Measurements from ENCODE around the gene DLST.

Gene DLST

DNA sequence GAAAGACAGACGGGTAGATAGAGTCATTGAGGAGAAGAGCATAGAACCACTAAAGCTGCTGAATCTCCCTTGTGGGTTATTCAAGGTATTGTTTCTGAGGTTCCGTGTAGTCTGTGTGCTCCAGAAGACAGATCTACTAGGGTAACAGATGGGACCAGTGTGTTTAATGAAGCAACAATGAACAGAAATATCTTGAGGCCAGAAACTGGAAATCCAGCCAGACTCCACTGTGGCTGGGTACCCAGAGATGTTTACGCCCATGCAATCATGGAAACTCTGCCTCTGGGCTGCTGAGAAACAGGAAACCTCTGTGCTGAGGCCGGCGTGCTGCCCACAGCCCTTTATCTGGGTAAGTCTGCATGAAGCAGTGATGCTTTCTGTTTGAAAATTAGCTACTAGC, 14.0 kb upstream of the DLST start:
- Mint-ChIP-seq H3K4me3 (no peak overlapping the region), H3K27me3 (peaks cover 2% of the 10 kb centered on the region), H3K27ac (no peak overlapping the region), H3K4me1 (ENCODE audit: low read depth) (peaks cover 28% of the 10 kb centered on the region), H3K36me3 (ENCODE audit: low read depth) (no peaks in the 10 kb centered on the region), H3K9me3 (no peaks in the 10 kb centered on the region)
- intact Hi-C loops (cut with micrococcal nuclease): no loop called here

- no peaks in the 10 kb centered on the region for H3K9me3 Mint-ChIP-seq
- H3K4me1 Mint-ChIP-seq (ENCODE audit: low read depth): peaks cover 18% of the 10 kb centered on the region
- no peak overlapping the region for H3K27ac Mint-ChIP-seq
- peaks cover 2% of the 10 kb centered on the region for H3K27me3 Mint-ChIP-seq
- H3K36me3 Mint-ChIP-seq (ENCODE audit: low read depth): no peaks in the 10 kb centered on the region
- no peak overlapping the region for H3K4me3 Mint-ChIP-seq
- intact Hi-C loops (cut with micrococcal nuclease): no loop called here
These were observed 13.0 kb upstream of the DLST start for GRCh38 chr14:74868739-74869138.

DNA sequence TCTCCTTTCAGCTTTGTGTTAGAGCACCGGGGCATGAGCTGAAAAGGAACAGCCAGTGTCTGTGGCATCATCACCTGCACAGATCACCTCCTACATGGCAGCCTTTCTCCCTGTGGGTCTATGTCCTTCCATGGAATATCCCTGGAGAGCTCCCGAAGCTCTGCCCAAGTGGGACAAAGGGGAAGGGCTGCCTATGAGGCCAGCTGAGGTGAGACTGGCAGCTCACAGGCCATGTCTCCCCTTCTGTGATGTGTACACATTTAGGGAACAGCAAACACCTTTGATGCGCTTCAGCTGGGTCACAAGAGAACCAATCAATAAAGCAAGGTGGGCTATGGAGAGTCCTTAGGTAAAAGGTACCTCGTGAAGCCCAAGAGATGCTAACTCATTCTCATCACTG, 9.9 kb upstream of the DLST start:
- Mint-ChIP-seq H3K27ac (no peak overlapping the region), H3K36me3 (ENCODE audit: low read depth) (no peaks in the 10 kb centered on the region), H3K9me3 (no peaks in the 10 kb centered on the region), H3K4me1 (ENCODE audit: low read depth) (peaks cover 24% of the 10 kb centered on the region), H3K27me3 (no peaks in the 10 kb centered on the region), H3K4me3 (no peak overlapping the region)
- intact Hi-C loops (cut with micrococcal nuclease): no loop called here

- no peaks in the 10 kb centered on the region for H3K27me3 Mint-ChIP-seq
- intact Hi-C loops (cut with micrococcal nuclease): no loop called here
- no peaks in the 10 kb centered on the region for H3K9me3 Mint-ChIP-seq
- peaks cover 18% of the 10 kb centered on the region for H3K4me1 Mint-ChIP-seq (ENCODE audit: low read depth)
- H3K27ac Mint-ChIP-seq: no peak overlapping the region
- H3K4me3 Mint-ChIP-seq: no peak overlapping the region
- H3K36me3 Mint-ChIP-seq (ENCODE audit: low read depth): no peaks in the 10 kb centered on the region
These were observed 6.5 kb upstream of the DLST start for GRCh38 chr14:74875204-74875603.

DNA sequence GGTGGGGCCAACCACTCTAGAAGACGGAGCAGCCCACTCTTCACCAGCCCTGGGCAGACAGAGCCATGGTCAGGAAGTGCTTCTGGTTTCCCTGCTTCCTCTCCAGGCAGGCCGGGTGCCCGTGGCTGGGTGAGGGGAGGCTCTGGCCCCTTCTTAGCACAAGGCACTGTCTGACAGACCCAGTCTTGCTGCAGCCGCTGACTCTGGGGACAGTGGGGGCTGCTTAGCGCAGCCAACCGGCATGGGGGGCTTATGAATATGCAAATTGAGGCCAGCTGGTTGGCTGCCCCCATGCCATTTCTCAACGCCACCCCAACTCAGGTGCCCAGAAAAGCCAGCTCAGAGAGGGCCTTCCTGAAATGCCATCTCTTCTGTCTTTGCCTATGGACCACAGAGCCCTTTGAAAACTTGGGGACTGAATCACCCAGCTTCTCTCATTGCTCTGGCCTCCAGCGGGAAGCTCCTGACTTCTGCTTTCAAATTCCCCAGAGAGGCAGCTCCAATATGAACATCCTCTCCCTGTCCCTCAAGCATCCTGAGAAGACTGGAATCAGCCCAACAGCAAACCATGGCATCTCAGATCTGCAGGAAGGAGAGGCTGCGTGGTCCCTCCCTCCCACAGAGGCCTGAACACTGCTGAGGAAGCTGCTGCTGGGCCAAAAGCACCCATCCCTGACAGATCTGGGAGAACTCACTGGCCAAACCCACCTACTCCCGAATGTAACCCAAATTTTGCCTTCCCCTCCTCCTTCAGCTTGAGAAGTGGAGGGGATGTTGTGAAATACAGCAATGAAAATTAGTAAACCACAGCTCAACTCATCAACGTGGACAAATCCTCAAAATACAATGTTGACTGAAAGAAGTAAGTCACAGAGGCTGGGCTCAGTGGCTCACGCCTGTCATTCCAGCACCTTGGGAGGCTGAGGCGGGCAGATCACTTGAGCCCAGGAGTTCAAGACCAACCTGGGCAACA, 5.5 kb upstream of the DLST start, which contains the start of gene PROX2:
TSS of gene PROX2 (minus strand) at position 205 of the 973 bp plus-strand sequence. CDS start 12,311 bp downstream, outside the sequence.
- H3K9me3 Mint-ChIP-seq: no peaks in the 10 kb centered on the region
- peaks cover 29% of the 10 kb centered on the region for H3K4me1 Mint-ChIP-seq (ENCODE audit: low read depth)
- H3K27me3 Mint-ChIP-seq: no peaks in the 10 kb centered on the region
- no peak within 1 kb of the TSS for H3K4me3 Mint-ChIP-seq
- peak within 1 kb of the TSS; percentile 45 for H3K27ac Mint-ChIP-seq
- H3K36me3 Mint-ChIP-seq (ENCODE audit: low read depth): no peaks in the 10 kb centered on the region
- intact Hi-C loops (cut with micrococcal nuclease): loop anchor here (2.0 kb wide), 1 partner anchor 13 kb away; no protein-coding TSS in a partner anchor

DNA sequence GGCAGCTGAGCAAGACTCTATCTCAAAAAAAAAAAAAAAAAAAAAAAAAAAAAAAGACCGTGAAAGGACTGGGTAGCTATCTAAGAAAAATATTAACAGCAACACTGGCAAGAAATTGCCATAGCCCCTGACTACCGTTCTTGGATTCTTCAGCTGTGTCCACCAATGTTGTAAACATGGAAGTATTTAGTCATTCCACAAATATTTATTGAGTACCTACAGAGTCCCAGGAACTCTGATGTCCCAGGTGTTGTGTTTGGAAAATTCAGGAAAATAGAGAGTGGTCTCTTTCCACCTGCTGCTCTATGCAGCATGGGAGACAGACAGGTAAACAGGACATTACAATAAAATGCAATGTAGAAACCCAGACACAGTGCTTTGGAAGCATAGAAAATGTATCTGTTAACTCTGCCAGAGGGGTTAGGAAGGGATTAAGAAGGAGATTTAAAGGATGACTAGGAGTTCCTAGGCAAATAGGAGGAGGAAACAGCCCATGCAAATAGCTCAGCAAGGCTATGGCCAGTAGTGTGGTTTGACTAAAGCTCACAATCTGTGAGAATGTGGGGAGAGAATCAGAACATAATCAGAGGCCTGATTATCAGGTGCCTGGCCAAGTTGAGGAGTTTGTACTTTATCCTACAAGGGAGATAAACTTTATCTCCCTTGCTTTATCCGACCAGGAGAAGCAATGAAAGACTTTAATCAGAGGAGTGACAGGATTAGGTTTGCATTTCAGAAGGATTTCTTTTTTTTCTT, 2.1 kb upstream of the DLST start:
- Mint-ChIP-seq H3K27me3 (no peaks in the 10 kb centered on the region), H3K36me3 (ENCODE audit: low read depth) (peaks cover 30% of the 10 kb centered on the region), H3K4me1 (ENCODE audit: low read depth) (peaks cover 52% of the 10 kb centered on the region), H3K4me3 (no peak overlapping the region), H3K9me3 (no peaks in the 10 kb centered on the region), H3K27ac (no peak overlapping the region)
- intact Hi-C loops (cut with micrococcal nuclease): no loop called here

DNA sequence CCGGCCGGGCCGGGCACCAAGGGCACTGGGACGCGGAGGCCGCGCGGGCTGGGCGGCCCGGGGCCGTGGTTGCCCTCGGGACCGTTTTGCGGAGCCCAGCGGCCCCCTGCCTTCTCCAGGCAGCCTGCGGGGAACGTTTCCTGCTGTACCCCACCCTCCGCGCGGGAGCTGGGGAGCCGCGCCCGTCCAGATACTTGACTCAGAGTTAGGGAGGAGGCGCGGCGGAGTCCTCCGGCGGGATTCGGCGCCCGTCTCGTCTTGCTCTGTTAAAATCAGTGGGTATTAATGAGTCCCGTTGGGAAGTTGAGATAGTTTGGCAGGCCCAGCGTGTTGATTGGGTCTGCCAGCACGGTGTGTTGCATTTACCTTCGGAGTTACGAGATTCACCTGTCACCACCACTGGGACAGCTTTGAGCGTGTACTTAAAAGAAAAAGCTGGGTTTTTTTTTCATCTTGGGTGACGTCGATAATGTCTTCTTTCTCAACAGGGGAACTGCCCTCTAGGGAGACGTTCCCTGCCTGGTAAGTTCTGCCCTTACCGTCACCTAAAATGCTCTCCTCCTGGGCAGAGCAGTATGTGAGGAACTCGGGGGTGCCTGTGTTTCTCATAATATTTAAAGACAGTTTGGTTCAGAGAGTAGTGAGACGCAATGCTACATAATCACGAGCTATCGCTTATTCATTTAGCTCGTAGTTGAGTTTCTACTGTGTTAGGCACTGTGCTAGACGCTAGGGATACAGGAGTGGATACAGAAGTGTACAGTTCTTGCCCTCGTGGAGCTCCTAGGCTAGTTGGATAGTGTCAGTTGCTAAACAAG, 596 bp downstream of the DLST start:
- intact Hi-C loops (cut with micrococcal nuclease): no loop called here

DNA sequence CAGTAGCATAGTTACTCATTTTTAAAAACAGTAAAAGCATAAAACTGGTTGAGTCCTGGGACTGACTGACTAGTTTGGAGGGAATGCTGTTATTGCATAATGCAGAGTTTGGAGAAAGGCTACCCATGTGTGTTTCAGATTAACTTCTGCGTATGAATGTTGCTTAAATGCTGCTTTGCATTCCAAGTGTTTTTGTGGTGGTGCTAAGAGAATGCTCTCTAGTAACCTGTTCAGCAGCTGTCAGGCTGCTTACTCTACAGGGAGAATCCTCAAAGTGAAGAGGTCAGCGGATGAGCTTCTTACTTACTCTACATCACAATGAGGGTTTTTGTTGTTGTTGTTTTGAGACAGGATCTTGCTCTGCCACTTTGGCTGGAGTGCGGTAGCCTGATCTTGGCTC, 4.3 kb downstream of the DLST start:
- intact Hi-C loops (cut with micrococcal nuclease): no loop called here
- H3K4me1 Mint-ChIP-seq (ENCODE audit: low read depth): peaks cover 36% of the 10 kb centered on the region
- peaks cover 85% of the 10 kb centered on the region for H3K36me3 Mint-ChIP-seq (ENCODE audit: low read depth)
- H3K9me3 Mint-ChIP-seq: no peaks in the 10 kb centered on the region
- no peak overlapping the region for H3K27ac Mint-ChIP-seq
- no peaks in the 10 kb centered on the region for H3K27me3 Mint-ChIP-seq
- H3K4me3 Mint-ChIP-seq: no peak overlapping the region

More for the DNA sequence above, 596 bp downstream of the DLST start:
- Mint-ChIP-seq H3K9me3 (no peaks in the 10 kb centered on the region), H3K4me3 (peak overlapping the region; percentile 92), H3K36me3 (ENCODE audit: low read depth) (peaks cover 52% of the 10 kb centered on the region), H3K4me1 (ENCODE audit: low read depth) (peaks cover 46% of the 10 kb centered on the region), H3K27me3 (no peaks in the 10 kb centered on the region), H3K27ac (peak overlapping the region; percentile 91)

GRCh38 chr14:74888164-74889158, 6.7 kb downstream of the DLST start:
- Mint-ChIP-seq H3K9me3 (no peaks in the 10 kb centered on the region), H3K27me3 (no peaks in the 10 kb centered on the region), H3K4me3 (no peak overlapping the region), H3K27ac (no peak overlapping the region), H3K4me1 (ENCODE audit: low read depth) (peaks cover 42% of the 10 kb centered on the region), H3K36me3 (ENCODE audit: low read depth) (peaks cover 92% of the 10 kb centered on the region)
- intact Hi-C loops (cut with micrococcal nuclease): no loop called here

GRCh38 chr14:74890262-74890661, 8.5 kb downstream of the DLST start:
- intact Hi-C loops (cut with micrococcal nuclease): no loop called here
- Mint-ChIP-seq H3K4me3 (no peak overlapping the region), H3K27me3 (no peaks in the 10 kb centered on the region), H3K4me1 (ENCODE audit: low read depth) (peaks cover 33% of the 10 kb centered on the region), H3K36me3 (ENCODE audit: low read depth) (peaks cover 91% of the 10 kb centered on the region), H3K27ac (no peak overlapping the region), H3K9me3 (no peaks in the 10 kb centered on the region)

- Mint-ChIP-seq H3K27ac (no peak overlapping the region), H3K36me3 (ENCODE audit: low read depth) (peaks cover 91% of the 10 kb centered on the region), H3K9me3 (no peaks in the 10 kb centered on the region), H3K4me1 (ENCODE audit: low read depth) (peaks cover 30% of the 10 kb centered on the region), H3K27me3 (no peaks in the 10 kb centered on the region), H3K4me3 (no peak overlapping the region)
- intact Hi-C loops (cut with micrococcal nuclease): no loop called here
These were observed 10.2 kb downstream of the DLST start for GRCh38 chr14:74891870-74892269.

GRCh38 chr14:74892745-74893144, 11.0 kb downstream of the DLST start:
- Mint-ChIP-seq H3K27ac (no peak overlapping the region), H3K9me3 (no peaks in the 10 kb centered on the region), H3K27me3 (no peaks in the 10 kb centered on the region), H3K4me3 (no peak overlapping the region), H3K4me1 (ENCODE audit: low read depth) (peaks cover 30% of the 10 kb centered on the region), H3K36me3 (ENCODE audit: low read depth) (peaks cover 99% of the 10 kb centered on the region)
- intact Hi-C loops (cut with micrococcal nuclease): no loop called here
